Neural cell (in vitro differentiated cells): ENCODE results near the gene VAV3. TPM values are rescaled to one million over a fixed set of nuclear protein-coding genes. Genes with fewer than 3 reads are reported as not detected.

Source experiments
- H2AFZ ChIP-seq: fragments of 200-600, 300-800 bp; sonication (generic), shearing (Covaris generic); 2 replicates; pipeline ENCODE4 v1.6.0; 2014; ENCODE audit warnings: low read depth, mild to moderate bottlenecking, antibody characterized with exemption, low read length, moderate library complexity
- H3F3A ChIP-seq: fragments of 200-600 bp; shearing (Covaris generic); 2 replicates; pipeline ENCODE4 v1.6.1; 2016; ENCODE audit warnings: mild to moderate bottlenecking, moderate library complexity, mixed read lengths, antibody characterized with exemption, low read length; ENCODE audit not compliant: insufficient read depth, poor library complexity, severe bottlenecking
- H3K27ac ChIP-seq: fragments of 200-600, 300-800 bp; sonication (generic), shearing (Covaris generic); 2 replicates; pipeline ENCODE4 v1.5.1; 2014; ENCODE audit warnings: mild to moderate bottlenecking, low read length, moderate library complexity
- H3K27me3 ChIP-seq: fragments of 300-800, 200-600 bp; sonication (generic), shearing (Covaris generic); 2 replicates; pipeline ENCODE4 v1.6.0; 2014; ENCODE audit warnings: mild to moderate bottlenecking, low read depth, low read length, moderate library complexity; ENCODE audit not compliant: insufficient read depth
- H3K36me3 ChIP-seq: fragments of 300-800, 200-600 bp; sonication (generic), shearing (Covaris generic); 2 replicates; pipeline ENCODE4 v1.5.1; 2014; ENCODE audit warnings: mild to moderate bottlenecking, antibody characterized with exemption, low read length, moderate library complexity; ENCODE audit not compliant: insufficient read depth
- H3K4me2 ChIP-seq: fragments of 300-800, 200-600 bp; sonication (generic), shearing (Covaris generic); 2 replicates; pipeline ENCODE4 v1.6.0; 2014; ENCODE audit warnings: mild to moderate bottlenecking, low read length
- H3K4me3 ChIP-seq: fragments of 300-800, 200-600 bp; sonication (generic), shearing (Covaris generic); 2 replicates; pipeline ENCODE4 v1.5.1; 2014; ENCODE audit warnings: mild to moderate bottlenecking, low read length, moderate library complexity
- H3K79me2 ChIP-seq: fragments of 200-600 bp; shearing (Covaris generic); replicated peaks from 2 replicates; pipeline ENCODE4 v1.6.0; 2014; ENCODE audit warnings: mild to moderate bottlenecking, low read length, moderate library complexity; ENCODE audit not compliant: insufficient read depth
- H3K9ac ChIP-seq: fragments of 300-800, 200-600 bp; sonication (generic), shearing (Covaris generic); 2 replicates; pipeline ENCODE4 v1.6.1; 2016; ENCODE audit warnings: mild to moderate bottlenecking, low read length, mixed read lengths
- H3K9me2 ChIP-seq: fragments of 200-600 bp; shearing (Covaris generic); 2 replicates; pipeline ENCODE4 v1.6.1; 2016; ENCODE audit warnings: mild to moderate bottlenecking, low read length, mixed read lengths; ENCODE audit not compliant: insufficient read depth
- H3K9me3 ChIP-seq: fragments of 200-600, 300-800 bp; sonication (generic), shearing (Covaris generic); 2 replicates; pipeline ENCODE4 v1.6.1; 2016; ENCODE audit warnings: mild to moderate bottlenecking, mixed run types, low read length, moderate library complexity, mixed read lengths
- H4K20me1 ChIP-seq: fragments of 200-600 bp; shearing (Covaris generic); 2 replicates; pipeline ENCODE4 v1.6.1; 2016; ENCODE audit warnings: mild to moderate bottlenecking, mixed run types; ENCODE audit not compliant: insufficient read depth
- EP300 ChIP-seq: fragments of 450-650 bp; conservative IDR thresholded peaks from 2 replicates; pipeline ENCODE4 v1.6.1; 2014; ENCODE audit warnings: antibody characterized with exemption, mild to moderate bottlenecking, moderate library complexity; ENCODE audit not compliant: poor library complexity, severe bottlenecking
- EZH2 ChIP-seq: fragments of 200-600, 300-800 bp; shearing (Covaris generic), sonication (generic); IDR thresholded peaks from 2 replicates; pipeline ENCODE4 v1.6.1; 2014; ENCODE audit warnings: antibody characterized with exemption, low read length, borderline replicate concordance, mild to moderate bottlenecking; ENCODE audit not compliant: insufficient read depth, poor library complexity, severe bottlenecking
- MXI1 ChIP-seq: fragments of 450-650 bp; conservative IDR thresholded peaks from 2 replicates; pipeline ENCODE4 v1.6.1; 2014; ENCODE audit warnings: antibody characterized with exemption, mild to moderate bottlenecking; ENCODE audit not compliant: poor library complexity, severe bottlenecking
- POLR2AphosphoS5 ChIP-seq: IDR thresholded peaks from 2 replicates; pipeline ENCODE4 v1.6.1; 2012
- RAD21 ChIP-seq: fragments of 450-650 bp; conservative IDR thresholded peaks from 2 replicates; pipeline ENCODE4 v1.6.1; 2014; ENCODE audit warnings: antibody characterized with exemption, mild to moderate bottlenecking, moderate library complexity
- REST ChIP-seq: IDR thresholded peaks from 2 replicates; pipeline ENCODE4 v1.6.1; 2012; ENCODE audit warnings: borderline replicate concordance
- SMC3 ChIP-seq: fragments of 450-650 bp; conservative IDR thresholded peaks from 2 replicates; pipeline ENCODE4 v1.6.1; 2014; ENCODE audit warnings: antibody characterized with exemption, mild to moderate bottlenecking, moderate library complexity; ENCODE audit not compliant: poor library complexity
- TAF1 ChIP-seq: IDR thresholded peaks from 2 replicates; pipeline ENCODE4 v1.6.1; 2012; ENCODE audit warnings: low read depth
- polyA plus RNA-seq: library from polyadenylated mRNA; depleted of rRNA; stranded (reverse); fragments of >200 nt; gene quantifications from 2 replicates; pipeline ENCODE4 v1.2.3, GENCODE V29; 2014
- TF ChIP-seq, protein P1 (sequence below): fragments of 450-650 bp; IDR thresholded peaks from 2 replicates; pipeline ENCODE4 v1.5.1; 2014; ENCODE audit warnings: antibody characterized with exemption, mild to moderate bottlenecking, moderate library complexity; ENCODE audit not compliant: poor library complexity, severe bottlenecking

VAV3 gene
- polyA plus RNA-seq, 1 donor from 2014 or later: 7.6 TPM

GRCh38 chr1:107623431-107623830 is 341.5 kb downstream of the VAV3 start:
- H4K20me1 ChIP-seq: no peaks in the 10 kb centered on the region
- H3K79me2 ChIP-seq: no peaks in the 10 kb centered on the region
- H3K27ac ChIP-seq: no peak overlapping the region
- no peaks in the 10 kb centered on the region for H3F3A ChIP-seq
- no peak overlapping the region for H3K4me2 ChIP-seq
- H3K9me2 ChIP-seq: no peaks in the 10 kb centered on the region
- no peaks in the 10 kb centered on the region for H3K9me3 ChIP-seq
- TF ChIP-seq RAD21: no peak
- TF ChIP-seq TAF1: no peak
- no peak for TF ChIP-seq EZH2
- no peak for TF ChIP-seq REST
- no peak for TF ChIP-seq EP300
- no peak for TF ChIP-seq MXI1
- TF ChIP-seq POLR2AphosphoS5: no peak
- TF ChIP-seq, protein P1, sequence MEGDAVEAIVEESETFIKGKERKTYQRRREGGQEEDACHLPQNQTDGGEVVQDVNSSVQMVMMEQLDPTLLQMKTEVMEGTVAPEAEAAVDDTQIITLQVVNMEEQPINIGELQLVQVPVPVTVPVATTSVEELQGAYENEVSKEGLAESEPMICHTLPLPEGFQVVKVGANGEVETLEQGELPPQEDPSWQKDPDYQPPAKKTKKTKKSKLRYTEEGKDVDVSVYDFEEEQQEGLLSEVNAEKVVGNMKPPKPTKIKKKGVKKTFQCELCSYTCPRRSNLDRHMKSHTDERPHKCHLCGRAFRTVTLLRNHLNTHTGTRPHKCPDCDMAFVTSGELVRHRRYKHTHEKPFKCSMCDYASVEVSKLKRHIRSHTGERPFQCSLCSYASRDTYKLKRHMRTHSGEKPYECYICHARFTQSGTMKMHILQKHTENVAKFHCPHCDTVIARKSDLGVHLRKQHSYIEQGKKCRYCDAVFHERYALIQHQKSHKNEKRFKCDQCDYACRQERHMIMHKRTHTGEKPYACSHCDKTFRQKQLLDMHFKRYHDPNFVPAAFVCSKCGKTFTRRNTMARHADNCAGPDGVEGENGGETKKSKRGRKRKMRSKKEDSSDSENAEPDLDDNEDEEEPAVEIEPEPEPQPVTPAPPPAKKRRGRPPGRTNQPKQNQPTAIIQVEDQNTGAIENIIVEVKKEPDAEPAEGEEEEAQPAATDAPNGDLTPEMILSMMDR: no peak
- no peak for TF ChIP-seq SMC3
- H3K4me3 ChIP-seq: no peak overlapping the region
- no peak overlapping the region for H2AFZ ChIP-seq
- no peak overlapping the region for H3K9ac ChIP-seq
- H3K27me3 ChIP-seq: no peaks in the 10 kb centered on the region
- no peaks in the 10 kb centered on the region for H3K36me3 ChIP-seq

DNA sequence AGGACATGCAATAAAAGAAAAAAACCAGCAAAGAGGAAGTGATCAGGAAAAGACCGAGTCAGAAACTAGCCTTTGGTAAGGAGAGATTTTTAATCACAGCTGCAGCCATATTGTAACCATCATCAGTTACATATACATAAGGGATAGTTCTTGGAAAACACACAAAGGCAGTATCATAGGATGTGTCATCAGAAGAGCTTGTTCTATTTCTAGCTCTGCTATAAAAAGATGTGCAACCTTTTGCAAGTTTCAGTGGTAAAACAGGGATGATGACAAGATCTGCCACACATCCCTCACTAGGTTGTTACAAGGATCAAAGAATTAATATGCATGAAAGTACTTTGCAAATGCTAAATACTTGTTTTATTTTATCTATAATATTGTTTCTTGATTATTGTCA is 342.0 kb downstream of the VAV3 start:
- H3K4me2 ChIP-seq: no peak overlapping the region
- no peaks in the 10 kb centered on the region for H3K9me2 ChIP-seq
- no peaks in the 10 kb centered on the region for H4K20me1 ChIP-seq
- H3F3A ChIP-seq: no peaks in the 10 kb centered on the region
- H3K36me3 ChIP-seq: no peaks in the 10 kb centered on the region
- no peaks in the 10 kb centered on the region for H3K79me2 ChIP-seq
- H3K4me3 ChIP-seq: no peak overlapping the region
- H3K27me3 ChIP-seq: no peaks in the 10 kb centered on the region
- no peaks in the 10 kb centered on the region for H3K9me3 ChIP-seq
- H3K9ac ChIP-seq: no peak overlapping the region
- H3K27ac ChIP-seq: no peak overlapping the region
- TF ChIP-seq RAD21: no peak
- no peak for TF ChIP-seq SMC3
- TF ChIP-seq MXI1: no peak
- TF ChIP-seq EP300: no peak
- TF ChIP-seq POLR2AphosphoS5: no peak
- no peak for TF ChIP-seq REST
- TF ChIP-seq, protein P1: no peak
- TF ChIP-seq EZH2: no peak
- TF ChIP-seq TAF1: no peak
- H2AFZ ChIP-seq: no peak overlapping the region
